ENCODE data around the gene HASPIN. TPM values are rescaled to one million over a fixed set of nuclear protein-coding genes. Genes with fewer than 3 reads are reported as not detected.

HASPIN gene
- total and polyA plus RNA-seq, 2 of the 8 experiments (the other 6 are each of a cell fraction or from before 2014, with no cell fraction given), result 7.8 to 29.5 TPM

GRCh38 chr17:3679531-3680126 lies 44.1 kb upstream of the HASPIN start (continued):
- TF ChIP-seq CHD7 (IDR thresholded peaks at IDR 0.05; ENCODE audit: insufficient replicate concordance, low read length) (no peak), CEBPB (IDR thresholded peaks at IDR 0.05; ENCODE audit: low read depth, low read length) (no peak), HDAC6 (IDR thresholded peaks at IDR 0.05; ENCODE audit: low read depth, low read length) (no peak), BCL11A (IDR thresholded peaks at IDR 0.05; ENCODE audit: low read depth in 2 of 2, low read length in 2 of 2) (no peak), EZH2 (IDR thresholded peaks at IDR 0.05; ENCODE audit: low read depth, low read length, severe bottlenecking) (no peak), NANOG (IDR thresholded peaks at IDR 0.05; ENCODE audit: insufficient read depth, low read depth, low read length, poor library complexity, severe bottlenecking) (no peak), RBBP5 (IDR thresholded peaks at IDR 0.05; ENCODE audit: borderline replicate concordance, low read depth, low read length) (no peak), ASH2L (IDR thresholded peaks at IDR 0.05; ENCODE audit: low read length) (no peak), TCF12 (IDR thresholded peaks at IDR 0.05; ENCODE audit: low read depth, low read length) (no peak), EP300 (IDR thresholded peaks at IDR 0.05; ENCODE audit: borderline replicate concordance in 1 of 2, low read depth in 2 of 2, low read length in 2 of 2) (no peak)

All from H1 (cell line).